Left lung (tissue), 10 donors: ENCODE measurements around the gene ZNF316. TPM values are rescaled to one million over a fixed set of nuclear protein-coding genes. Genes with fewer than 3 reads are reported as not detected.

Experiments used
- ATAC-seq: fragments of 200-7000 bp; cut with Tn5 transposase; one replicate; pipeline ENCODE4 v1.9.1; 2020; ENCODE audit warnings: moderate library complexity
- DNase-seq, 4 donors: peaks; one replicate each; pipeline ENCODE4 v3.0.0-alpha.2; 2013 to 2020
- H3K27ac ChIP-seq, 2 donors: fragments of 200-600 bp; sonication (generic) in 1 of 2; one replicate each; pipeline versions ENCODE4 v1.5.0 to v1.8.0; 2020 to 2021
- H3K27me3 ChIP-seq, 2 donors: fragments of 200-600 bp; sonication (generic) in 1 of 2; one replicate each; pipeline versions ENCODE4 v1.5.0 to v1.8.0; 2020 to 2021
- H3K36me3 ChIP-seq, 2 donors: fragments of 200-600 bp; sonication (generic) in 1 of 2; one replicate each; pipeline versions ENCODE4 v1.5.0 to v1.8.0; 2020 to 2021
- H3K4me1 ChIP-seq, 2 donors: fragments of 200-600 bp; one replicate each; pipeline ENCODE4 v1.8.0; 2021
- H3K4me3 ChIP-seq, 2 donors: fragments of 200-600 bp; sonication (generic) in 1 of 2; one replicate each; pipeline versions ENCODE4 v1.5.0 to v1.8.0; 2020 to 2021; ENCODE audit warnings: mild to moderate bottlenecking in 1 of 2
- H3K9me3 ChIP-seq, 2 donors: fragments of 200-600 bp; sonication (generic) in 1 of 2; one replicate each; pipeline versions ENCODE4 v1.5.0 to v1.8.0; 2020 to 2021
- CTCF ChIP-seq, 2 donors: fragments of 200-600 bp; sonication (generic) in 1 of 2; IDR thresholded peaks; one replicate each; pipeline versions ENCODE4 v1.5.0 to v1.8.0; 2021; ENCODE audit warnings: antibody characterized with exemption in 2 of 2
- intact Hi-C, 2 donors: fragments of 100-400 bp; cut with DNase I; formaldehyde crosslinking; loops; one replicate each; pipeline versions ENCODE4 v1.11.2 to v1.14.2; 2022
- polyA plus RNA-seq, 6 donors: library from polyadenylated mRNA; unstranded; fragments of 120-200 nt; gene quantifications; one replicate each; pipeline ENCODE4 v1.2.1, GENCODE V29; 2013; ENCODE audit not compliant: insufficient read length in 6 of 6
- total RNA-seq, 2 donors: library from RNA; stranded (reverse); fragmentation: NEBNext Ultra II Directional; extraction: Animal tissue kit (Norgen Biotek cat#: 25700); gene quantifications; one replicate each; pipeline ENCODE4 v1.2.1, GENCODE V29; 2021
- donor health status: DM: no; HTN: yes; CAD: no.
- donor health status: DM: no; HTN: no; CAD: no.

The ZNF316 gene
- total and polyA plus RNA-seq, 8 donors = 29.3 to 52.9 (median 46.9) TPM

- no peaks in the 10 kb centered on the region for H3K4me1 ChIP-seq
- peaks cover 0 to 25% of the 10 kb centered on the region in 2 donors for H3K9me3 ChIP-seq
- intact Hi-C loops = no loop called here
- DNase-seq (peak in 1 of 4 donors; percentile 65), ATAC-seq (no peak)
- H3K27me3 ChIP-seq = no peaks in the 10 kb centered on the region
- H3K36me3 ChIP-seq = peaks cover 0 to 100% of the 10 kb centered on the region in 2 donors
- H3K27ac ChIP-seq = no peak overlapping the region
- no peak overlapping the region for H3K4me3 ChIP-seq
- TF ChIP-seq CTCF (IDR thresholded peaks at IDR 0.05) = no peak
Measured at GRCh38 chr7:6647541-6647940, 10.4 kb downstream of the ZNF316 start.

- no peak for ATAC-seq
- DNase-seq = peak in 1 of 4 donors; percentile 72
- Histone ChIP-seq H3K36me3 (peaks cover 0 to 100% of the 10 kb centered on the region in 2 donors), H3K27ac (no peak overlapping the region), H3K4me3 (no peak overlapping the region), H3K4me1 (no peaks in the 10 kb centered on the region), H3K9me3 (peaks cover 0 to 28% of the 10 kb centered on the region in 2 donors), H3K27me3 (no peaks in the 10 kb centered on the region)
- no peak for TF ChIP-seq CTCF (IDR thresholded peaks at IDR 0.05)
- intact Hi-C loops = no loop called here
Measured at GRCh38 chr7:6648066-6648814, 11.1 kb downstream of the ZNF316 start.

DNA sequence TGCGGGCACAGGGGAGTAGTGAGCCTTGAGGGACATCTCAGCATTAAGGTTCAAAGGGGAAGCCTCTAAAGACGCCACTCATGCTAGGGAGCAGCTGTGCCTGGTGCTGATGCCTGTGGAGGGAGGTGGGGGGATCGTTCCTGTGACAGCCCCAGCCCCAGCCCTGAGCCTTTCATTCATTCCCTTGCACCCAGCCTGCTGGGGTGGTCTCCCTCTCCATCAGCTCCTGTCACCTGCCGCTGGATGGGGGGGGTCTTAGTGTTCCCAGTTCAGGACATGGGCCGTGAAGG, 11.6 kb downstream of the ZNF316 start:
- ATAC-seq = no peak
- H3K27me3 ChIP-seq = no peaks in the 10 kb centered on the region
- H3K27ac ChIP-seq = no peak overlapping the region
- intact Hi-C loops = no loop called here
- peak in 1 of 4 donors; percentile 43 for DNase-seq
- peaks cover 0 to 100% of the 10 kb centered on the region in 2 donors for H3K36me3 ChIP-seq
- no peaks in the 10 kb centered on the region for H3K4me1 ChIP-seq
- no peak overlapping the region for H3K4me3 ChIP-seq
- TF ChIP-seq CTCF (IDR thresholded peaks at IDR 0.05) = no peak
- peaks cover 0 to 28% of the 10 kb centered on the region in 2 donors for H3K9me3 ChIP-seq

GRCh38 chr7:6649241-6649961, 12.3 kb downstream of the ZNF316 start:
- no peak for TF ChIP-seq CTCF (IDR thresholded peaks at IDR 0.05)
- ATAC-seq = no peak
- H3K36me3 ChIP-seq = peaks cover 0 to 100% of the 10 kb centered on the region in 2 donors

GRCh38 chr7:6650086-6650485, 13.0 kb downstream of the ZNF316 start:
- no peak for TF ChIP-seq CTCF (IDR thresholded peaks at IDR 0.05)
- peaks cover 0 to 28% of the 10 kb centered on the region in 2 donors for H3K9me3 ChIP-seq
- intact Hi-C loops = no loop called here
- no peaks in the 10 kb centered on the region for H3K27me3 ChIP-seq
- no peak for ATAC-seq
- H3K36me3 ChIP-seq = peaks cover 0 to 100% of the 10 kb centered on the region in 2 donors
- H3K4me3 ChIP-seq = no peak overlapping the region
- no peak overlapping the region for H3K27ac ChIP-seq
- H3K4me1 ChIP-seq = no peaks in the 10 kb centered on the region
- peak in 1 of 4 donors; percentile 19 for DNase-seq

More at GRCh38 chr7:6649241-6649961, 12.3 kb downstream of the ZNF316 start:
- H3K27me3 ChIP-seq = no peaks in the 10 kb centered on the region
- no peak overlapping the region for H3K4me3 ChIP-seq
- H3K27ac ChIP-seq = no peak overlapping the region
- DNase-seq = peak in 1 of 4 donors; percentile 45
- H3K9me3 ChIP-seq = peaks cover 0 to 28% of the 10 kb centered on the region in 2 donors
- intact Hi-C loops = no loop called here
- no peaks in the 10 kb centered on the region for H3K4me1 ChIP-seq
